Caco-2 (cell line): ENCODE results near the gene DEPDC5. TPM values are rescaled to one million over a fixed set of nuclear protein-coding genes. Genes with fewer than 3 reads are reported as not detected.

Experiments used
- BruUV-seq: library from RNA; stranded (reverse); fragments of 400-500 nt; replicated peaks from 2 replicates; lab custom pipeline; 2021; lab: Mats Ljungman, UMichigan
- CTCF ChIA-PET: fragments of 300-600 bp; sonication (Branson Sonifier 250); formaldehyde crosslinking; loops from one replicate; lab custom pipeline; 2022; ENCODE audit warnings: antibody characterized with exemption; lab: Charles Lee
- POLR2A ChIA-PET: fragments of 300-600 bp; sonication (Branson Sonifier 250); formaldehyde crosslinking; loops from one replicate; lab custom pipeline; 2022; ENCODE audit warnings: antibody characterized with exemption; lab: Charles Lee
- DNase-seq, 2 experiments: peaks; one replicate each; pipeline versions ENCODE4 v3.0.0 to v3.0.0-alpha.2; 2020 to 2022
- H3K27me3 ChIP-seq: replicated peaks from 2 replicates; pipeline ENCODE4 v1.6.0; 2011; ENCODE audit warnings: low read length; ENCODE audit not compliant: control insufficient read depth, insufficient read depth
- H3K36me3 ChIP-seq: 2 replicates; pipeline ENCODE4 v1.5.1; 2011; ENCODE audit warnings: low read length; ENCODE audit not compliant: control insufficient read depth, insufficient read depth
- H3K4me1 ChIP-seq: fragments of 250-450 bp; sonication (Bioruptor Pico); 2 replicates; pipeline ENCODE4 v1.5.1; 2020; ENCODE audit warnings: mild to moderate bottlenecking
- H3K4me3 ChIP-seq: 2 replicates; pipeline ENCODE4 v1.5.1; 2011; ENCODE audit warnings: low read depth, mild to moderate bottlenecking, control low read depth, low read length
- H3K9me3 ChIP-seq: fragments of 250-450 bp; sonication (Bioruptor Pico); 2 replicates; pipeline ENCODE4 v1.5.1; 2020; ENCODE audit warnings: mild to moderate bottlenecking, moderate library complexity
- H3K27ac Mint-ChIP-seq: one replicate; pipeline ENCODE4 v1.8.0; 2022; ENCODE audit warnings: mixed read lengths; ENCODE audit not compliant: unreplicated experiment
- H3K27me3 Mint-ChIP-seq: one replicate; pipeline ENCODE4 v1.8.0; 2022; ENCODE audit warnings: mixed read lengths; ENCODE audit not compliant: insufficient read depth, unreplicated experiment
- H3K36me3 Mint-ChIP-seq: one replicate; pipeline ENCODE4 v1.8.0; 2022; ENCODE audit warnings: mild to moderate bottlenecking, mixed read lengths; ENCODE audit not compliant: insufficient read depth, unreplicated experiment
- H3K4me1 Mint-ChIP-seq: one replicate; pipeline ENCODE4 v1.8.0; 2022; ENCODE audit warnings: low read depth, mixed read lengths; ENCODE audit not compliant: unreplicated experiment
- H3K4me3 Mint-ChIP-seq: one replicate; pipeline ENCODE4 v1.8.0; 2022; ENCODE audit warnings: mild to moderate bottlenecking, moderate library complexity, mixed read lengths; ENCODE audit not compliant: unreplicated experiment
- H3K9me3 Mint-ChIP-seq: one replicate; pipeline ENCODE4 v1.8.0; 2022; ENCODE audit warnings: mixed read lengths; ENCODE audit not compliant: unreplicated experiment
- intact Hi-C: fragments of 100-400 bp; cut with micrococcal nuclease; formaldehyde crosslinking; loops from one replicate; pipeline ENCODE4 v1.10.0; 2022; ENCODE audit not compliant: unreplicated experiment
- total RNA-seq: library from RNA; stranded (reverse); gene quantifications from 2 replicates; pipeline ENCODE4 v1.2.3, GENCODE V29; 2022
- TF ChIP-seq, protein P1 (sequence below), 2 experiments: fragments of 200-600 bp in 1 of 2; IDR thresholded peaks; 1 replicate in 1 of 2; 2 replicates in 1 of 2; pipeline versions ENCODE4 v1.5.1 to v1.8.0; 2011 to 2022; ENCODE audit warnings: antibody characterized with exemption in 1 of 2, control low read depth in 1 of 2, inconsistent platforms in 1 of 2, low read depth in 1 of 2, low read length in 1 of 2, mild to moderate bottlenecking in 1 of 2, moderate library complexity in 1 of 2; ENCODE audit not compliant: insufficient read depth in 1 of 2, severe bottlenecking in 1 of 2, unreplicated experiment in 1 of 2

DEPDC5 gene
- total RNA-seq, 1 experiment from 2014 or later: 19.4 TPM

DNA sequence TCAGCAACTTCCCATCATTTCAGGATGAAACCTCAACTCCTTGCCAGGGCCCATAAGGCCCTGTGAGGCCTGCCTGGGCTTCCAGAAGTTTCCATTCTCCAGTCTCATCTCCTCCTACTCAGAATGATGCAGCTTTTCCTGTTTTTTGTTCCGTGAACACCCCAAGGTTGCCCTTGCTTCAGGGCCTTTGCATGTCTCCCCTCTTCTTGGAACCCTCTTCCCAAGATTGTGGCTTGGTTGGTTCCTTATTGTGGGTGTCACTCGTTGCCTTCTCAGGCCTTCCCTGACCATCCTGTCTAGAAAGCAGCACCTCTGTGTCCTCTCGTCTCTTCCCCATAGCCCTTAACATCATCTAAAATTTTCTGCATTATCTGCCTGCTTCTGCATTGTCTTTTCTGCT is 167.3 kb downstream of the DEPDC5 start:
- Histone ChIP-seq H3K4me1 (no peaks in the 10 kb centered on the region), H3K36me3 (no peaks in the 10 kb centered on the region), H3K9me3 (no peaks in the 10 kb centered on the region), H3K4me3 (no peak overlapping the region), H3K27me3 (no peaks in the 10 kb centered on the region)
- H3K4me1 Mint-ChIP-seq: peaks cover 8% of the 10 kb centered on the region
- peaks cover 3% of the 10 kb centered on the region for H3K27me3 Mint-ChIP-seq
- H3K27ac Mint-ChIP-seq: no peak overlapping the region
- no peak overlapping the region for H3K4me3 Mint-ChIP-seq
- POLR2A ChIA-PET: no interaction called here
- CTCF ChIA-PET: no interaction called here
- DNase-seq: no peak
- intact Hi-C loops: no loop called here
- TF ChIP-seq, protein P1, sequence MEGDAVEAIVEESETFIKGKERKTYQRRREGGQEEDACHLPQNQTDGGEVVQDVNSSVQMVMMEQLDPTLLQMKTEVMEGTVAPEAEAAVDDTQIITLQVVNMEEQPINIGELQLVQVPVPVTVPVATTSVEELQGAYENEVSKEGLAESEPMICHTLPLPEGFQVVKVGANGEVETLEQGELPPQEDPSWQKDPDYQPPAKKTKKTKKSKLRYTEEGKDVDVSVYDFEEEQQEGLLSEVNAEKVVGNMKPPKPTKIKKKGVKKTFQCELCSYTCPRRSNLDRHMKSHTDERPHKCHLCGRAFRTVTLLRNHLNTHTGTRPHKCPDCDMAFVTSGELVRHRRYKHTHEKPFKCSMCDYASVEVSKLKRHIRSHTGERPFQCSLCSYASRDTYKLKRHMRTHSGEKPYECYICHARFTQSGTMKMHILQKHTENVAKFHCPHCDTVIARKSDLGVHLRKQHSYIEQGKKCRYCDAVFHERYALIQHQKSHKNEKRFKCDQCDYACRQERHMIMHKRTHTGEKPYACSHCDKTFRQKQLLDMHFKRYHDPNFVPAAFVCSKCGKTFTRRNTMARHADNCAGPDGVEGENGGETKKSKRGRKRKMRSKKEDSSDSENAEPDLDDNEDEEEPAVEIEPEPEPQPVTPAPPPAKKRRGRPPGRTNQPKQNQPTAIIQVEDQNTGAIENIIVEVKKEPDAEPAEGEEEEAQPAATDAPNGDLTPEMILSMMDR (IDR thresholded peaks at IDR 0.05; ENCODE audit: insufficient read depth in 1 of 2, low read depth in 1 of 2, low read length in 1 of 2, severe bottlenecking in 1 of 2, unreplicated experiment in 1 of 2): no peak
- no peaks in the 10 kb centered on the region for H3K36me3 Mint-ChIP-seq
- no TSS peak for BruUV-seq
- no peaks in the 10 kb centered on the region for H3K9me3 Mint-ChIP-seq

DNA sequence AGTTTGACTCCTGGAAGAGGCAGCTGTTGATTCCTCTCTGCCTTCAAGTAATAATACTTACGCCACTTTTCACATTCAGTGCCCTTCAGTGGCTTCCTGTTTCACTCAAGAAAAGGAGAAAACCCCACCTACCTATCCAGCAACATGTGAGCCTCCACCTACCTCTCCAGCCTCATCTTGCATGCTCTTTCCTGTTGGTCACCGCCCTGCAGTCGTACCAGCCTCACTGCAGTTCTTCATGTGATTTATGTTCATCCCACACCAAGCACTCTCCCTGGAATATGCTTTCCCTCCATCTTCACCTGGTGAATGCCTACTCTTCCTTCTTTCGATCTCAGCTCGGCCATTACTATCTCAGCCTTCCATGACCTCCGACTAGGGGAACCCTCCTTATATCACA is 168.7 kb downstream of the DEPDC5 start:
- H3K4me3 Mint-ChIP-seq: no peak overlapping the region
- H3K9me3 ChIP-seq: no peaks in the 10 kb centered on the region
- TF ChIP-seq, protein P1 (IDR thresholded peaks at IDR 0.05; ENCODE audit: insufficient read depth in 1 of 2, low read depth in 1 of 2, low read length in 1 of 2, severe bottlenecking in 1 of 2, unreplicated experiment in 1 of 2): no peak
- H3K27ac Mint-ChIP-seq: no peak overlapping the region
- H3K27me3 ChIP-seq: no peaks in the 10 kb centered on the region
- no peaks in the 10 kb centered on the region for H3K4me1 ChIP-seq
- no peak for DNase-seq
- no peaks in the 10 kb centered on the region for H3K36me3 Mint-ChIP-seq
- no TSS peak for BruUV-seq
- H3K27me3 Mint-ChIP-seq: peaks cover 3% of the 10 kb centered on the region
- H3K36me3 ChIP-seq: no peaks in the 10 kb centered on the region
- H3K9me3 Mint-ChIP-seq: no peaks in the 10 kb centered on the region
- no peak overlapping the region for H3K4me3 ChIP-seq
- intact Hi-C loops: no loop called here
- ChIA-PET POLR2A (no interaction called here), CTCF (no interaction called here)
- peaks cover 8% of the 10 kb centered on the region for H3K4me1 Mint-ChIP-seq

DNA sequence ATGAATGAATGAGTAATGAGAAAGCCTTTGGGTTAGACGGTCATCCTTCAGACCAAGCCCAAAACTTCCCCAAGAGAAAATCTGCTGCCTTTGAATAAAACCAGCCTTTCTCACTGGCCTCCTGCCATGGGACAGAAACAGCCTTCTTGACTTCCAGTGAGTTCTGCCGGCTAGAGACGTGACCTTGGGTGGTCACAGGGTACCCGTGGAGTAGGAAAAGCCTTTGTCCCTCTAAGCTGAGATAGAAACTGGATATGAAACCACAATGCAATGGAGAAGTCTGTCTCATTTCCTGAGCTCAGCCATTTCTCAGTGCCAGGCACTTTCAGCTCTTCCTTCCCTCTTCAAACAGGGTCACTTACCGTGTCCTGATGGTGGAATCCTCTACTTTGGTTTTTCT is 169.3 kb downstream of the DEPDC5 start:
- Histone ChIP-seq H3K36me3 (no peaks in the 10 kb centered on the region), H3K27me3 (no peaks in the 10 kb centered on the region), H3K9me3 (no peaks in the 10 kb centered on the region), H3K4me1 (no peaks in the 10 kb centered on the region), H3K4me3 (no peak overlapping the region)
- Mint-ChIP-seq H3K4me3 (no peak overlapping the region), H3K36me3 (no peaks in the 10 kb centered on the region), H3K9me3 (no peaks in the 10 kb centered on the region), H3K4me1 (peaks cover 8% of the 10 kb centered on the region), H3K27ac (no peak overlapping the region), H3K27me3 (peaks cover 3% of the 10 kb centered on the region)
- POLR2A ChIA-PET: no interaction called here
- CTCF ChIA-PET: no interaction called here
- intact Hi-C loops: no loop called here
- DNase-seq: no peak
- no TSS peak for BruUV-seq
- TF ChIP-seq, protein P1 (IDR thresholded peaks at IDR 0.05; ENCODE audit: insufficient read depth in 1 of 2, low read depth in 1 of 2, low read length in 1 of 2, severe bottlenecking in 1 of 2, unreplicated experiment in 1 of 2): no peak
